ENCODE measurements around the gene SYNE1. TPM values are rescaled to one million over a fixed set of nuclear protein-coding genes. Genes with fewer than 3 reads are reported as not detected.

The SYNE1 gene
- total and polyA plus RNA-seq, 4 donors: 10.2 to 105 (median 24.5) TPM

- Histone ChIP-seq H3K4me3 (ENCODE audit: low read depth in 1 of 3, low read length in 3 of 3) (no peak overlapping the region), H3K9ac (ENCODE audit: low read depth in 1 of 2, low read length in 2 of 2) (no peak overlapping the region), H3K27me3 (ENCODE audit: control insufficient read depth in 4 of 4, insufficient read depth in 4 of 4, low read length in 3 of 4) (no peaks in the 10 kb centered on the region), H3K4me1 (ENCODE audit: control insufficient read depth in 4 of 4, insufficient read depth in 4 of 4, low read length in 3 of 4) (no peaks in the 10 kb centered on the region), H3K36me3 (ENCODE audit: control insufficient read depth in 4 of 4, insufficient read depth in 3 of 4, low read depth in 1 of 4, low read length in 3 of 4) (peaks cover 0 to 8% (median 3%) of the 10 kb centered on the region in 4 donors), H3K27ac (ENCODE audit: low read depth in 1 of 2, low read length in 2 of 2) (no peak overlapping the region), H3K9me3 (ENCODE audit: control insufficient read depth in 4 of 4, low read length in 3 of 4) (no peaks in the 10 kb centered on the region)
- WGBS: 80% methylated on average over 2 of the region's 2 CpGs
- DNase-seq (ENCODE audit: low spot score): no peak
- TF ChIP-seq EGR1 (IDR thresholded peaks at IDR 0.05; ENCODE audit: low read depth in 2 of 2) (no peak), RAD21 (IDR thresholded peaks at IDR 0.05) (no peak), HNF4A (conservative IDR thresholded peaks at IDR 0.05) (no peak), GABPA (IDR thresholded peaks at IDR 0.05 in 1 of 2, conservative IDR thresholded peaks at IDR 0.05 in 1 of 2) (no peak), JUND (IDR thresholded peaks at IDR 0.05) (no peak)
Measured at GRCh38 chr6:152364866-152365265, 272.3 kb downstream of the SYNE1 start.

- Histone ChIP-seq H3K9me3 (ENCODE audit: control insufficient read depth in 4 of 4, low read length in 3 of 4) (no peaks in the 10 kb centered on the region), H3K27me3 (ENCODE audit: control insufficient read depth in 4 of 4, insufficient read depth in 4 of 4, low read length in 3 of 4) (no peaks in the 10 kb centered on the region), H3K36me3 (ENCODE audit: control insufficient read depth in 4 of 4, insufficient read depth in 3 of 4, low read depth in 1 of 4, low read length in 3 of 4) (peaks cover 0 to 3% (median 2%) of the 10 kb centered on the region in 4 donors), H3K9ac (ENCODE audit: low read depth in 1 of 2, low read length in 2 of 2) (no peak overlapping the region), H3K27ac (ENCODE audit: low read depth in 1 of 2, low read length in 2 of 2) (no peak overlapping the region), H3K4me3 (ENCODE audit: low read depth in 1 of 3, low read length in 3 of 3) (no peak overlapping the region), H3K4me1 (ENCODE audit: control insufficient read depth in 4 of 4, insufficient read depth in 4 of 4, low read length in 3 of 4) (peaks cover 0 to 2% (median 0%) of the 10 kb centered on the region in 4 donors)
- TF ChIP-seq SP1 (IDR thresholded peaks at IDR 0.05) (no peak), RAD21 (IDR thresholded peaks at IDR 0.05) (no peak), HNF4A (conservative IDR thresholded peaks at IDR 0.05) (no peak), NR2F2 (IDR thresholded peaks at IDR 0.05) (no peak), JUND (IDR thresholded peaks at IDR 0.05) (no peak), REST (IDR thresholded peaks at IDR 0.05) (no peak), YY1 (IDR thresholded peaks at IDR 0.05) (no peak), GABPA (IDR thresholded peaks at IDR 0.05 in 1 of 2, conservative IDR thresholded peaks at IDR 0.05 in 1 of 2) (no peak), HNF4G (IDR thresholded peaks at IDR 0.05) (no peak), TAF1 (conservative IDR thresholded peaks at IDR 0.05) (no peak), RXRA (IDR thresholded peaks at IDR 0.05) (no peak), FOXA2 (IDR thresholded peaks at IDR 0.05) (no peak), FOXA1 (IDR thresholded peaks at IDR 0.05) (no peak), EGR1 (IDR thresholded peaks at IDR 0.05; ENCODE audit: low read depth in 2 of 2) (no peak), ATF3 (IDR thresholded peaks at IDR 0.05) (no peak)
- TF ChIP-seq, protein P1, sequence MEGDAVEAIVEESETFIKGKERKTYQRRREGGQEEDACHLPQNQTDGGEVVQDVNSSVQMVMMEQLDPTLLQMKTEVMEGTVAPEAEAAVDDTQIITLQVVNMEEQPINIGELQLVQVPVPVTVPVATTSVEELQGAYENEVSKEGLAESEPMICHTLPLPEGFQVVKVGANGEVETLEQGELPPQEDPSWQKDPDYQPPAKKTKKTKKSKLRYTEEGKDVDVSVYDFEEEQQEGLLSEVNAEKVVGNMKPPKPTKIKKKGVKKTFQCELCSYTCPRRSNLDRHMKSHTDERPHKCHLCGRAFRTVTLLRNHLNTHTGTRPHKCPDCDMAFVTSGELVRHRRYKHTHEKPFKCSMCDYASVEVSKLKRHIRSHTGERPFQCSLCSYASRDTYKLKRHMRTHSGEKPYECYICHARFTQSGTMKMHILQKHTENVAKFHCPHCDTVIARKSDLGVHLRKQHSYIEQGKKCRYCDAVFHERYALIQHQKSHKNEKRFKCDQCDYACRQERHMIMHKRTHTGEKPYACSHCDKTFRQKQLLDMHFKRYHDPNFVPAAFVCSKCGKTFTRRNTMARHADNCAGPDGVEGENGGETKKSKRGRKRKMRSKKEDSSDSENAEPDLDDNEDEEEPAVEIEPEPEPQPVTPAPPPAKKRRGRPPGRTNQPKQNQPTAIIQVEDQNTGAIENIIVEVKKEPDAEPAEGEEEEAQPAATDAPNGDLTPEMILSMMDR (IDR thresholded peaks at IDR 0.05; ENCODE audit: low read depth, low read length, missing input control): no peak
- TF ChIP-seq, protein P2, sequence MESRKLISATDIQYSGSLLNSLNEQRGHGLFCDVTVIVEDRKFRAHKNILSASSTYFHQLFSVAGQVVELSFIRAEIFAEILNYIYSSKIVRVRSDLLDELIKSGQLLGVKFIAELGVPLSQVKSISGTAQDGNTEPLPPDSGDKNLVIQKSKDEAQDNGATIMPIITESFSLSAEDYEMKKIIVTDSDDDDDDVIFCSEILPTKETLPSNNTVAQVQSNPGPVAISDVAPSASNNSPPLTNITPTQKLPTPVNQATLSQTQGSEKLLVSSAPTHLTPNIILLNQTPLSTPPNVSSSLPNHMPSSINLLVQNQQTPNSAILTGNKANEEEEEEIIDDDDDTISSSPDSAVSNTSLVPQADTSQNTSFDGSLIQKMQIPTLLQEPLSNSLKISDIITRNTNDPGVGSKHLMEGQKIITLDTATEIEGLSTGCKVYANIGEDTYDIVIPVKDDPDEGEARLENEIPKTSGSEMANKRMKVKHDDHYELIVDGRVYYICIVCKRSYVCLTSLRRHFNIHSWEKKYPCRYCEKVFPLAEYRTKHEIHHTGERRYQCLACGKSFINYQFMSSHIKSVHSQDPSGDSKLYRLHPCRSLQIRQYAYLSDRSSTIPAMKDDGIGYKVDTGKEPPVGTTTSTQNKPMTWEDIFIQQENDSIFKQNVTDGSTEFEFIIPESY (IDR thresholded peaks at IDR 0.05): no peak
- TF ChIP-seq, protein P3, sequence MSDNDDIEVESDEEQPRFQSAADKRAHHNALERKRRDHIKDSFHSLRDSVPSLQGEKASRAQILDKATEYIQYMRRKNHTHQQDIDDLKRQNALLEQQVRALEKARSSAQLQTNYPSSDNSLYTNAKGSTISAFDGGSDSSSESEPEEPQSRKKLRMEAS (IDR thresholded peaks at IDR 0.05): no peak
- no peak for DNase-seq (ENCODE audit: low spot score)
- WGBS: 93% methylated on average over 6 of the region's 6 CpGs
Measured at GRCh38 chr6:152360034-152360433, 277.1 kb downstream of the SYNE1 start.
